ENCODE results near the gene PCDHGA12.

DNA sequence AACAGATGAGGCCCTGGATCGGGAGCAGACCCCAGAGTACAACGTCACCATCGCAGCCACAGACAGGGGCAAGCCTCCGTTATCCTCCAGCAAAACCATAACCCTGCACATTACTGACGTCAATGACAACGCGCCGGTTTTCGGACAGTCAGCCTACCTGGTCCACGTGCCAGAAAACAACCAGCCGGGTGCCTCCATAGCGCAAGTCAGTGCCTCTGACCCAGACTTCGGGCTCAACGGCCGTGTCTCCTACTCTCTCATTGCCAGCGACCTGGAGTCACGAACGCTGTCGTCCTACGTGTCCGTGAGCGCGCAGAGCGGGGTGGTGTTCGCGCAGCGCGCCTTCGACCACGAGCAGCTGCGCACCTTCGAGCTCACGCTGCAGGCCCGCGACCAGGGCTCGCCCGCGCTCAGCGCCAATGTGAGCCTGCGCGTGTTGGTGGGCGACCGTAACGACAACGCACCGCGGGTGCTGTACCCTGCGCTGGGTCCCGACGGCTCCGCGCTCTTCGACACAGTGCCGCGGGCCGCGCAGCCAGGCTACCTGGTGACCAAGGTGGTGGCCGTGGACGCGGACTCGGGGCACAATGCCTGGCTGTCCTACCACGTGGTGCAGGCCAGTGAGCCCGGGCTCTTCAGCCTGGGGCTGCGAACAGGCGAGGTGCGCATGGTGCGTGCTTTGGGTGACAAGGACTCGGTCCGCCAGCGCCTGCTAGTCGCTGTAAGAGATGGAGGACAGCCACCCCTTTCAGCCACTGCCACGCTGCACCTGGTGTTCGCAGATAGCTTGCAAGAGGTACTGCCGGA lies 11.0 kb upstream of the PCDHGA12 start:
- TF ChIP-seq, protein P1, sequence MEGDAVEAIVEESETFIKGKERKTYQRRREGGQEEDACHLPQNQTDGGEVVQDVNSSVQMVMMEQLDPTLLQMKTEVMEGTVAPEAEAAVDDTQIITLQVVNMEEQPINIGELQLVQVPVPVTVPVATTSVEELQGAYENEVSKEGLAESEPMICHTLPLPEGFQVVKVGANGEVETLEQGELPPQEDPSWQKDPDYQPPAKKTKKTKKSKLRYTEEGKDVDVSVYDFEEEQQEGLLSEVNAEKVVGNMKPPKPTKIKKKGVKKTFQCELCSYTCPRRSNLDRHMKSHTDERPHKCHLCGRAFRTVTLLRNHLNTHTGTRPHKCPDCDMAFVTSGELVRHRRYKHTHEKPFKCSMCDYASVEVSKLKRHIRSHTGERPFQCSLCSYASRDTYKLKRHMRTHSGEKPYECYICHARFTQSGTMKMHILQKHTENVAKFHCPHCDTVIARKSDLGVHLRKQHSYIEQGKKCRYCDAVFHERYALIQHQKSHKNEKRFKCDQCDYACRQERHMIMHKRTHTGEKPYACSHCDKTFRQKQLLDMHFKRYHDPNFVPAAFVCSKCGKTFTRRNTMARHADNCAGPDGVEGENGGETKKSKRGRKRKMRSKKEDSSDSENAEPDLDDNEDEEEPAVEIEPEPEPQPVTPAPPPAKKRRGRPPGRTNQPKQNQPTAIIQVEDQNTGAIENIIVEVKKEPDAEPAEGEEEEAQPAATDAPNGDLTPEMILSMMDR (conservative IDR thresholded peaks at IDR 0.05) = no peak
- no peak for TF ChIP-seq ZFX (IDR thresholded peaks at IDR 0.05)
